ENCODE measurements around the gene TFAP2D.

DNA sequence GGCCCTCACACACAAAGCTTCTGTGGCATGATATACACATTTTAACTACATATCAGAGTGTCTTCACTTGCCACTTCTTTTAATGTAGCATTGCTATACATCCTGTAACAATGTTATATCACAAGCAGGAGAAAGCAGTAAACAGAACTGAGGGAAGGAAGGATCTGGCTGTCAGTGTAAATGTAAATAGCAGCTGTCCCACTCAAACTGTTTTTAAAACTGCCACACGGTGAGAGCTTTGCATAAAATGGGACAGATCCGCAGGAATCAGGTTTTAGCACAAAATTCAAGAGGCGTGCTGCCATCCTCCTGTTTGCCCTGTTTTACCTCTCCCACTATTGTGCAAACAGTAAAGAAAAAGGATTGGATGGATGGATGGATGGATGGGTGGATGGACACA is 28.8 kb downstream of the TFAP2D start:
- no peak for TF ChIP-seq ZEB2 (tag by site-specific recombination; IDR thresholded peaks at IDR 0.05)
- no peak for TF ChIP-seq ZNF114 (tag by site-specific recombination; IDR thresholded peaks at IDR 0.05)
- no peak for TF ChIP-seq ZBTB7A (tag by site-specific recombination; IDR thresholded peaks at IDR 0.05; ENCODE audit: low read depth)
- TF ChIP-seq ZNF394 (tag by site-specific recombination; IDR thresholded peaks at IDR 0.05; ENCODE audit: borderline replicate concordance) = no peak
- no peak for TF ChIP-seq REPIN1 (tag by site-specific recombination; IDR thresholded peaks at IDR 0.05; ENCODE audit: low read depth)
- TF ChIP-seq, protein P1, sequence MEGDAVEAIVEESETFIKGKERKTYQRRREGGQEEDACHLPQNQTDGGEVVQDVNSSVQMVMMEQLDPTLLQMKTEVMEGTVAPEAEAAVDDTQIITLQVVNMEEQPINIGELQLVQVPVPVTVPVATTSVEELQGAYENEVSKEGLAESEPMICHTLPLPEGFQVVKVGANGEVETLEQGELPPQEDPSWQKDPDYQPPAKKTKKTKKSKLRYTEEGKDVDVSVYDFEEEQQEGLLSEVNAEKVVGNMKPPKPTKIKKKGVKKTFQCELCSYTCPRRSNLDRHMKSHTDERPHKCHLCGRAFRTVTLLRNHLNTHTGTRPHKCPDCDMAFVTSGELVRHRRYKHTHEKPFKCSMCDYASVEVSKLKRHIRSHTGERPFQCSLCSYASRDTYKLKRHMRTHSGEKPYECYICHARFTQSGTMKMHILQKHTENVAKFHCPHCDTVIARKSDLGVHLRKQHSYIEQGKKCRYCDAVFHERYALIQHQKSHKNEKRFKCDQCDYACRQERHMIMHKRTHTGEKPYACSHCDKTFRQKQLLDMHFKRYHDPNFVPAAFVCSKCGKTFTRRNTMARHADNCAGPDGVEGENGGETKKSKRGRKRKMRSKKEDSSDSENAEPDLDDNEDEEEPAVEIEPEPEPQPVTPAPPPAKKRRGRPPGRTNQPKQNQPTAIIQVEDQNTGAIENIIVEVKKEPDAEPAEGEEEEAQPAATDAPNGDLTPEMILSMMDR (tag by site-specific recombination; IDR thresholded peaks at IDR 0.05) = no peak
- no peak for TF ChIP-seq ZBTB26 (tag by site-specific recombination; optimal IDR thresholded peaks at IDR 0.05)
- no peak for TF ChIP-seq ZNF350 (tag by site-specific recombination; IDR thresholded peaks at IDR 0.05)
- TF ChIP-seq REST (tag by site-specific recombination; IDR thresholded peaks at IDR 0.05) = no peak
- no peak for TF ChIP-seq ZSCAN5A (tag by site-specific recombination; IDR thresholded peaks at IDR 0.05)
